HG03565 (cell line): ENCODE measurements around the gene ULK4.
"Not testable (repeated sequence)": the region's sequence is repeated elsewhere in the genome, so short reads cannot be mapped to it uniquely, and the experiment has no call there.

Source experiments
- ATAC-seq: cut with Tn5 transposase; IDR thresholded peaks from one replicate; pipeline ENCODE4 v1.9.1; 2021; ENCODE audit warnings: mild to moderate bottlenecking, moderate library complexity; ENCODE audit not compliant: unreplicated experiment

ULK4 gene

DNA sequence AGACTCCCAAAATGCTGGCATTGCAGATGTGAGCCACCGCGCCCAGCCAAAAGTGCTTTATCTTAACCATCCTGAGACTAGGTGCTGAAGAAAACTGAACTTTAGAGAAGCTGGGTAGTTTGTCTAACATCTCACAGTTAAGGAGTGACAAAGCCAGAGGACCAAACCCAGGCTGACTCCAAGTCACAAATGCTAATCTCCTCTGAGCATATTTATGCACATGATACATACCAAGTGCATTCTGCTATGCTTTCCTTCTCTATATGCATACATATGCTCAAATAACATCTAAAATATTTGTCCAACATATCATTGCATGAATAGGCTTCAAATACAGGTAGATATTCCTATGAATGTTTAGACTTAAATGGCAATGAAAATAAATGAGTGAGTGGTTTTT lies 505.7 kb downstream of the ULK4 start:
- no peak for ATAC-seq

DNA sequence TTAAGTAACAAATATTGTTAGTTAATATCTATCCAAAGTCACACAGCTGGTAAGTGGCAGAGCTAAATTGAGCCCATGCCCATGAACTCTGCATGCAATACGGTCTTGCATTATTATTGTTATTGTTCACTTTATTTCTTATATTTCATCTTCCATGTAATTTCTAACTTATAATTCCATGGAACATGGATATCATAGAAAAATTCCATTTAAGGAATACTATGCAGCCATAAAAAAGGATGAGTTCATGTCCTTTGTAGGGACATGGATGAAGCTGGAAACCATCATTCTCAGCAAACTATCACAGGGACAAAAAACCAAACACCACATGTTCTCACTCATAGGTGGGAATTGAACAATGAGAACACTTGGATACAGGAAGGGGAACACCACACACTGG lies 508.3 kb downstream of the ULK4 start:
- not testable (repeated sequence) for ATAC-seq

DNA sequence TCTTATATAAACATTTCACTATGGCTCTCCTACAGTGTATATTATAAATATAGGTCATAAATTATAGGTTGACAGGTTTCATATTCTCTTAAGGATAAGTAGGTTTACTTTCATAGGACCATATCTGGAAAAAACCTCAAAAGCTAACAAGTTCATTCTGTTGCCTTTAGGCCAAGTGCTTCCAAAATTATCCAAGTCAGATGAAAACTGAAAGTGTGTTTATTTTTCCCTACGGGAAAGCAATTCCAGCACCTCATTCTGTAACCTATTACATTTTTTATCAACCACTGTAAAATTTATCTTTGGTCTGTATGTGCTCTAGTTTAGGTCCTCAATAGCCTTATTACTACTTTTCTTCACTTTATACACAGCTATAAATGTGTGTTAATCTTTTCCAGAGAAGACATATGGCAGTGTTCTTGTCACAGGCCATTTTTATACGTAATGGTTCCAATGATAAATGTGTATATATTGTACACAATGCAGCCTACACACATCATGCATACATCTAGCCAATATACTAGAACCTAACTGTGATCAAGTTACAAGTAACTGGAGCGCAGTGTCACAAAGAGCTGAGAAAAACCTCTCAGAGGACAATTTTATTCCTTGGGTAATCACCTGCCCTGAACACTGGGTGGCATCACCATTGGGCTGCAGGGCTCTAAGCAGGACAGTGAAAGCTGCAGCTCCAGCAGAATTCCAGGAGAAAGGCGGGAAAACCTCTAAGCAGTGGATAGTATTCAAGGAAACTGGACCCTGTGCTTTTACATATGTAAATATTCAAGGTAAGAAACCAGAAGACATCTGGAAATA lies 511.3 kb downstream of the ULK4 start:
- no peak for ATAC-seq

DNA sequence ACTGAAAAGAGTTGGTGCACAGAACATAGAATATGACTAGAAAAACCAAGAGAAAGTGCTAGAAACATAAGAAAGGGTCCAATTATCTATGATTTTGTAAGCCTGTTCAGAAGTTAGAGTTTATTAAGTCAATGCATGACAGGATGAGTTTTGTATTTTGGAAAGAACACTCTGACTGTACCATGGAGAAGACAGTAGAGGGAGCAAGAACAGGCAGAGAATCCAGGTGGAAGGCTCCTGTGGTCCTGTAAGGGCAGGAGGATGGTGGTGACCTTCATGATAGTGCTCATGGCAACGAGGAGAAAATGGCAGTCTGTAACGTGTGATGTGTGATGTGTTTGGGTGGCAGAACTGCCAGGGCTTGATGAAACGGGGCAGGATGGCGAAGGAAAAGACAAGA lies 513.5 kb downstream of the ULK4 start:
- ATAC-seq: no peak

DNA sequence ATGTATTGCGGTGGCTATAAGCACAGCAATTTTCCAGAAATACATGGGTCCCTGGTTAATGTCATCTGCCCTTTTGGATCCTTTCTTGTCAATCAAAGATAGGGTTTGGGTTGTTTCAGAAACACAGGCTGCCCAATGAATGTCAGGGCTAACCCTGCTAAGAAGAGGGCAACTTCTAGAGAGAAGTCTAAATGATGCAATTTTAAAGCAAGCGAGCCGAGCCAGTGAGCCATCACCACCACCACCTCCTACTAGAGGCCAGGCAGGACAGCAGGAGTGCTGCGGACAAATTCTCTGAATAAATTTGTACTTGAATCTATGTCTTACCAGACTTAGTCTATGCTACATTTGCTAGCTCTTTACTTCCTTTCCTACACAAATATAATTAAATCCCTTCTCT lies 514.2 kb downstream of the ULK4 start:
- ATAC-seq: no peak

DNA sequence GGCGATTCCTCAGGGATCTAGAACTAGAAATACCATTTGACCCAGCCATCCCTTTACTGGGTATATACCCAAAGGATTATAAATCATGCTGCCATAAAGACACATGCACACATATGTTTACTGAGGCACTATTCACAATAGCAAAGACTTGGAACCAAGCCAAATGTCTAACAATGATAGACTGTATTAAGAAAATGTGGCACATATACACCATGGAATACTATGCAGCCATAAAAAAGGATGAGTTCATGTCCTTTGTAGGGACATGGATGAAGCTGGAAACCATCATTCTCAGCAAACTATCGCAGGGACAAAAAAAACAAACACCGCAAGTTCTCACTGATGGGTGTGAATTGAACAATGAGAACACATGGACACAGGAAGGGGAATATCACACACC lies 515.6 kb downstream of the ULK4 start:
- ATAC-seq: not testable (repeated sequence)

DNA sequence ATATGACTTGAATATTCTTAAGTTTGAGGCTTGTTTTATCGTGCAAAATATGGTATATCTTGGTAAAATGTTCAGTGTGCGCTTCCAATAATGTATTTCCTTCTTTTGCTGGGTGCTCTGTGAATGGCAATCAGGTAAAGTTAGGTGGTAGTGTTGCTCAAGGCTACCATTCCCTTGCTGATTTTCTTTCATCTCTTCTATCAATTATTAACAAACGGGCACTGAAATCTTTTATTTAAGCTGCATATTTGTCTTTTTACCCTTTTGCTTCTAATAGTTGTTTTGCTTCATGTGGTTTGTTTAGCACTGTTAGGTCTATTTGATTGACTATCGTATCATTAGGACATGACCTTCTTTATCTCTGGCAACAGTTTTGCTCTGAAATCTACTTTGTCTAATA lies 520.3 kb downstream of the ULK4 start:
- no peak for ATAC-seq

DNA sequence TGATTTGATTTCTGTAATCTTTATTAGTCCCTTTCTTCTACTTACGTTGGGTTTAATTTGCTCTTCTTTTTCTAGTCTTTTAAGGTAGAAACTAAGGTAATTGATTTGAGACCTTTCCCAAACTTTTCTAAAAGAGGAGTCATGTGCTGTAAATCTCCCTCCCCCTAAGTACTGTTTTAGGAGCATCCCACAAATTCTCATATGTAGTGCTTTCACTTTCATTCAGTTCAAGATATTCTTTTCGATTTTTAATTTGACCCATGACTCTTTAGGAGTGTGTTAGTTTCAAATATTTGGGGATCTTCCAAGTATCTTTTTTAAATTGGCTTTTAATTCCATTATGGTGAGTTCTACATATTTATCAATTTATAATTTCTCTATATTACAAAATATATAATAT lies 520.8 kb downstream of the ULK4 start:
- ATAC-seq: no peak

DNA sequence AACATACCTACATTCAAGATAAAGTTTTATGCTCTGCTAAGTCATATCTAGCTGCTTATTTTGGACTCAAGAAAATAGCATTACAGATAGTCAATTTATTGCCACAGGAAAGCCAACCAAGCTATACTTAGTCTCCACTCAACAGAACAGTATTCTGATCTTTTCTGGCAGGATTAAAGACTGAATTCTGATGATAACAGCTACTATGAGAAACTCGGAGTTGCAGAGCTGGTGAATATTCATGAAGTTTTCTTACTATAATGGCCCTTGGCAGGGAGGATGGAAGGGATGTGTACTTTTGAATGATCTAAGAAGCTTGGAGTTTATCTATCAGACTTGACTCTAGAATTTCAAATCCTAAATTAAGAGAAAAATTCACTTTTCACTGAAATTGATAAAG lies 524.9 kb downstream of the ULK4 start:
- no peak for ATAC-seq

DNA sequence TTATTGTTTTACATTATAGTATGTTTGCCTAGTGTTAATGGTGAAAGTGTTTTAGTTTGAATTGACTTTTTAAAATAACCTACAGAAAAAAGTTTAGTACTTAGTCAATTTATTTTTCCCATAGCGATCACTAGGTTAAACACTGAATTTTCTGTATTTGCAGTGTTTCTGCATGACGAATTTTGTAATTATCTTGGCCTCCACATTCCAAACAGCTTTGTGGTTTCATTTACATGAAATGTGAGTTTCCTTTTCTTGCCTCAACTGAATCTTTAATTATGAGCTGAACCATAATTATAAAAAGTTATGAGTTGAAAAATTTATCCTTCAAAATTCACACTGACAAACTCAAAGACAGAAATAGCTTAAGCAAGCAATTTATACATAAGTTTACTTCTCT lies 527.1 kb downstream of the ULK4 start:
- no peak for ATAC-seq

DNA sequence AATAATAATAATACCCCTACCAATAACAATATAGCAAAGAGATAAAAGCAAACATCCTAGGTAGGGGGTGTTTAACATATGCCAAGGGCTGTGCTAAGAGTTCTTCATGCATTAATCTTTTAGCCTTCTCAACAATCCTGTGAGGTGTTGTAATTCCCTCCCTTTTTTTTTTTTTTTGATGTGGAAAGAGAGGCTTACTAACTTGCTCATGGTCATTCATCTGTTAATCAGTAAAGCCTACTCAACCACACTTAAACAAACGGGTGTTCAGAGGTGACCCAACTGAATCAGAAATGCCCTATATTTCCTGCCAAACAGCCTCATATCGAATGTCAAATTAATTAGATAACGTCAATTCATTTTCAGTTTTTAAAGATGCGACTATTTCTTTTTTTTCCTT lies 530.5 kb downstream of the ULK4 start:
- no peak for ATAC-seq

DNA sequence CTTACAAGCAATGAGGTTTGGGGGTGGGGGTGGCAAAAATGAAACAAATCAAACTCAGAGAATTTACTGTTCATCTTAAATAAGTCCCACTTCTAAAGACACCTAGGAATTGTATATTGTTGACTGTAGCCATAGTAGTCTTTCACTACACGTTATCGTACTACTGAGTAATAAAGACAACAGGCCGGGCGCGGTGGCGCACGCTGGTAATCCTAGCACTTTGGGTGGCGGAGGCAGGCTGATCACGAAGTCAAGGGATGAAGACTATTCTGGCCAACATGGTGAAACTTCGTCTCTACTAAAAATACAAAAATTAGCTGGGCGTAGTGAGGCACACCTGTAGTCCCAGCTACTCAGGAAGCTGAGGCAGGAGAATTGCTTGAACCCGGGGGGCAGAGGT lies 531.0 kb downstream of the ULK4 start:
- no peak for ATAC-seq

DNA sequence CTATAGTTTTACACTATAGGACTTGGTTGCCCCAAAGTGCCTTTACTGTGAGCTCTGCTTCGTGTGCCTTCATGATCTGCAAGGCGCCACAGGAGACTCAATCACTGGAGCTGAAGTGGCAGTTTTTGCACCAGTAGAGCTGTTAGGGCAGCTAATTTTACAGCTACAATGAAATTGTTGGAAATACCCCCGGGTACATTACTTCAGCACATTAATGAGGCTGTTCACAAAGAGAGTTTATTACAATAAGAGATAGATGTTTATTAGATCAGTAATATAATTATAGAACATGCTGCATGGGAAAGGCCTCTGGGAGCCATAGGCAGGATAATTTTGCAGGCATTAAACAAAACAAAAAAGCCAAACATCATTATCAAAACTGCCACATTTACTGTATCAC lies 531.5 kb downstream of the ULK4 start:
- no peak for ATAC-seq

DNA sequence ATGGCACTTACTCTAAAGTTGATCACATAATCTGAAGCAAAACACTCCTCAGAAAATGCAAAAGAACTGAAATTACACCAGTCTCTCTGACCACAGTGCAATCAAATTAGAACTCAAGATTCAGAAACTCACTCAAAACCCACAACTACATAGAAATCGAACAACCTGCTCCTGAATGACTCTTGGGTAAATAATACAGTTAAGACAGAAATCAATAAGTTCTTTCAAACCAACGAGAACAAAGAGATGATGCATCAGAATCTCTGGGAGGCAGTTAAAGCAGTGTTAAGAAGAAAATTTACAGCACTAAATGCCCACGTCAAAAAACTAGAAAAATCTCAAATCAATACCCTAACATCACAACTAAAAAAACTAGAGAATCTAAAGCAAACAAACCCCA lies 535.4 kb downstream of the ULK4 start:
- no peak for ATAC-seq

DNA sequence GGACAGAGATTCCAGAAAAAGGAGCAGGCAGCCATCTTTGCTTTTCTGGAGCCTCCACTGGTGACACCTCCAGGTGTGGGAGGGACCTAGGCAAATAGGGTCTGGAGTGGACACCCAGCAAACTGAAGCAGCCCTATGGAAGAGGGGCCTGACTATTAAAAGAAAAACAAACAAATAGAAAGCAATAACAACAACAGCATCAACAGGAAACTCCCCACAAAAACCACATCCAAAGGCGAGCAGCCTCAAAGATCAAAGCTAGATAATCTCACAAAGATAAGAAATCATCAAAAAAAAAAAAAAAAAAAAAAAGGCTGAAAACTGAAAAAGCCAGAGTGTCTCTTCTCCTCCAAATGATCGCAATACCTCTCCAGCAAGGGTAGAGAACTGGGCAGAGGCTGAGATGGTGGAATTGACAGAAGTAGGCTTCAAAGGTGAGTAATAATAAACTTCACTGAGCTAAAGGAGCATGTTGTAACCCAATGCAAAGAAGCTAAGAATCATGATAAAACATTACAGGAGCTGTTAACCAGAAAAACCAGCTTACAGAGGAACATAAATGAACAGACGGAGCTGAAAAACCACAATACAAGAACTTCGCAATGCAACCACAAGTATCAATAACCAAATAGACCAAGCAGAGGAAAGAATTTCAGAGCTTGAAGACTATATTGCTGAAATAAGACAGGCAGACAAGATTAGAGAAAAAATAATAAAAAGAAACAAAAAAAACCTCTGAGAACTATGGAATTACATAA lies 537.2 kb downstream of the ULK4 start:
- no peak for ATAC-seq

DNA sequence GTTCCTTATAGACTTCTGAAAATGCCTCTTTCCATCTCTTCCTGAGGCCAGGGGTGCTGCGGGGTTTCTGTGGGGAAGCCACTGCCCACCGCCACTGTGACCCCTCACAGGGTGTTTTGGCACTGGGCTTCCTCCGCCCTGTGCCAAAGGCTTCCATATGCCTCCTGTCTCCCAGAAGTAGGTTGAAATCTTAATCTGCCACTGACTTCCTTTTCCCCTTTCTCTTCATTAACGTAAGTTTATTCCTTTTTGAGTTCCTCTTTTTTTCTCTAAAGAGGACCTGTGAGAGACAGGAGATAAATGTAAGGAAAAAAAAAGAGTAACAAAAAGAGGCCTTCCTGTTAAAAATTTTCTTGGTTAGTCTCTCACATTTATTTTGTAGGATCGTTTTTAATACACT lies 542.1 kb downstream of the ULK4 start:
- ATAC-seq: no peak

DNA sequence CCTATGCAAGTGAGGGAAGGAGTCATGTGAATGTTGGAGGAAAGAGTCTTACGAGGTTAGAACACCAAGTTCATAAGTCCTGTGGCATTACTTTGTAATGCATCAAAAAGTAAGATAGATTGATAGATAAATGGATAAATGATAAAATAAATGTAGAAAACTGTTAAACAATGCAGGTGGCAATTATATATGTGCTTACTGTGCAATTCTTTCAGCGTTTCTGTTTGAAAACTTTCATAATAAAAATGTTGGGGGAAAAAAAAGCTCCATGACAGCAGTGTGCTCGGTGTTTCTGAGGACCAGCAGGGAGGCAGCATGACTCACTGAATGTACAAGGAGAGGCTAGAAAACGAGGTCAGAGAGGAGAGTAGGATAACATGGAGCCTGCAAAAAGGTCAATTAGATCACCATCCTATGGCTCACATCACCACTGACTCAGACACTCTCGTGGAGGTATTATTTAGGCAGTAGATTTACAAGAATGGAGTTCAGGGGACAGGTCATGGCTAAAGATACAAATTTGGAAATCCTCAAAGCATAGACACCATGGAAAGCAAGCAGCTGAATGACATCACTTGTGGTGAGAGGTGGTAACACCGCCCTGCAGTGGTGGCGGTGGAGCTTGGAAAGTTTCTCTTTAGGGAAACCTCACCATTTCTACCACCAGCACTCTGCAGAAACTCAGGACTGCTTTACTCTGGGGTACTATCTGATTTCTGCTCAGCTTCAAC lies 542.8 kb downstream of the ULK4 start:
- no peak for ATAC-seq

DNA sequence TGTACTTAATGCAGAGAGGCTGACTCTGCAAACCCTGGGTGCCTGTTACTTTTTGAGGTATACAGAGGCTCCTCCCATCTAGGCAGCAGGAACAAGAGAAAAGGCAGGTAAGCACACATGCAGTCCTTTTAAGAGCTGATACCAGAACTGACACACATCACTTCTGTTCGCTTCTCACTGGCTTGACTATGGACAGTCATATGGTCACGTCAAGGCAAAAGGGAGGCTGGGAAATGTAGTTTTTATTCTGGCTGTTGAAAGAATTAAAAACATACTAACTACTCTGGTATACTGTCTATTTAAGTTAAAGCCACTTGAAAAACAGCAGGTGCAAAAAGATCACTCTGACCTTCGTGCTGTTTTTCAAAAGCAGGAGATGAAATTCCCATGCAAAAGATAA lies 544.3 kb downstream of the ULK4 start:
- no peak for ATAC-seq

DNA sequence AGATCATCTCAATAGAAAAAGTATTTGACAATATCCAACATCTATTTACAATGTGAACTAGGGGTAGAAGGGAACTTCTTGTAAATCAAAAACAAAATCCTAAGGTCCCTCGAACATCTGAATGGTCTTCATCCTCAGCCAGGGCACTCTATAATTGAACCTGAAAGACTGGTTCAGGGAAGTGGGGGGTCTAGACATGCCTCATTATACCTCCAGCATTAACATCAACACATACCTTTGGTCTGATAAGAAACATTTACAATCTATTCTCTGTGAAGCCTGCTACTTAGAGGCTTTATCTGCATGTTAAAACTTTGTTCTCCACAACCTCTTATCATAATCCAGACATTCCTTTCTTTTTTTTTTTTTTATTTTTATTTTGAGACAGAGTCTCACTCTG lies 550.8 kb downstream of the ULK4 start:
- no peak for ATAC-seq

DNA sequence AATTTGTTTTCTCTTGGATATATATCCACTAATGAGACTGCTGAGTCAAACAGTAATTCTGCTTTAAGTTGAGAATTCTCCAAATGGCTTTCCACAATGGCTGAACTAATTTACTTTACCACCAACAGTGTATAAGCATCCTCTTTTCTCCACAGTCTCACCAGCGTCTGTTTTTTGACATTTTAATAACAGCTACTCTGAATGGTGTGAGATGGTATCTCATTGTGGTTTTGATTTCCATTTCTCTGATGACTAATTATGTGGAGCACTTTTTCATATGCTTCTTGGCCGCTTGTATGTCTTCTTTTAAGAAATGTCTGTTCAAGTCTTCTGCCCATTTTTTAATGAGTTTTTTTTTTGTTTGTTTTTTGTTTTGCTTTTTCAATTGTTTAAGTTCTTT lies 556.4 kb downstream of the ULK4 start:
- ATAC-seq: no peak

DNA sequence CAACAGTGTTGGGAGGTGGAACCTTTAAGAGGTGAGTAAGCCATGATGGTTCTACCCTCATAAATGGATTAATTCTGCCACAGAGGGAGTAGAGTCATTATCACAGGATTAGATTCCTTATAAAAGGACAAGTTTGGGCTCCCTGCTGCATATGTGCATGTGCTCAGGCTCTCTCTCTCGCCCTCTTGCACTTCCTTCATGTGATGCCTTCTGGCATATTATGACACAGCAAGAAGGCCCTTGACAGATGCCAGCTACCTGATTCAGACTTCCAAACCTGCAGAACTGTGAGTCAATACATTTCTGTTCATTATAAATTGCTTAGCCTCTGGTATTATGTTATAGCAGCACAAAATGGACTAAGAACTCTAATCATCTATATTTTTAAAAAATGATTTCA lies 557.3 kb downstream of the ULK4 start:
- no peak for ATAC-seq

DNA sequence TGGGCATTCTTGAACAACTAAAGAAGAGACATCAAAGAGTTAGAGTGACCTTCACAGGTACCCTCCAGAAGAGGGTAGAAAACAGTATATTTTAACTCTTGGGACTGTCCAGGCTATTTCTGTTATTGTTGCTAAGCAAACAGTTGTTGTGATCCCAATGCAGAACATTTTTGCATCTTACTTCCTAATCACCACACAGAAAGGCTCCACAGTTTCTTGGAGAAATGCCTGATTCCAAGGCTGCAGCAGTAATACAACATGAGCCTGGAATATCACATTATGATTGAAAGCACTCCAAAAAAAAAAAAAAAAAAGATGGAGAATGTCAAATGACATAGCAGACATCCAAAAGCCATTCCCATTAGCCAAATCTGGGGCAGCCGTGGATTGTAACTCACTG lies 567.0 kb downstream of the ULK4 start:
- ATAC-seq: no peak
